Body of pancreas (tissue), 4 donors: ENCODE results near the gene ASTN2.

ENCODE experiments used
- CTCF ChIP-seq, 7 experiments: fragments of 450-650 bp in 4 of 7; fragments of 200-600 bp in 3 of 7; sonication (generic) in 3 of 7; IDR thresholded peaks; one replicate each; pipeline ENCODE4 v1.5.1; 2016 to 2019; ENCODE audit warnings: antibody characterized with exemption in 7 of 7
- POLR2A ChIP-seq, 3 donors: fragments of 450-650 bp; IDR thresholded peaks; one replicate each; pipeline ENCODE4 v1.6.1; 2016; ENCODE audit warnings: antibody characterized with exemption in 3 of 3, mild to moderate bottlenecking in 2 of 3

- TF ChIP-seq POLR2A (IDR thresholded peaks at IDR 0.05) (no peak), CTCF (IDR thresholded peaks at IDR 0.05) (no peak)
These were observed 954.8 kb downstream of the ASTN2 start for GRCh38 chr9:116460026-116460425.
